ENCODE data around the gene AK2.

Gene AK2

DNA sequence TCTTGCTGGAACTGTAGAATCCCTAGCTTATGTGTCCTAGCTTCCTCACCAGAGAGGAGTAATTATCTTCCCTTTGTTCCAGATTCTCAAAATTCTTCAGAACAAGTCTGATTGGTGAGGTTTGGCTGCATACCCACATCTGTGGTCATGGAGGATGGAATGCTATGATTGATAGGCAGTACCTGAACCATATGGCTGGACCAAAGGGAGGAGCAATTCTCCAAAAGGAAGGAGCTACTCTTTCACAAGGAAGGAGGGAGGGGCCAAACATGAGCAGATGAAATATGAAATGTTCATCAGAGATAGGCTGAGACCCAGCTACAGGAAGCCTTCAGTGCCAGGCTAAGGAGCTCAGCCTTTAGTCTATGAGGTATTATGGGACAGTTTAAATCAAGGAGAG lies 67.1 kb downstream of the AK2 start:
- DNase-seq: no peak

DNA sequence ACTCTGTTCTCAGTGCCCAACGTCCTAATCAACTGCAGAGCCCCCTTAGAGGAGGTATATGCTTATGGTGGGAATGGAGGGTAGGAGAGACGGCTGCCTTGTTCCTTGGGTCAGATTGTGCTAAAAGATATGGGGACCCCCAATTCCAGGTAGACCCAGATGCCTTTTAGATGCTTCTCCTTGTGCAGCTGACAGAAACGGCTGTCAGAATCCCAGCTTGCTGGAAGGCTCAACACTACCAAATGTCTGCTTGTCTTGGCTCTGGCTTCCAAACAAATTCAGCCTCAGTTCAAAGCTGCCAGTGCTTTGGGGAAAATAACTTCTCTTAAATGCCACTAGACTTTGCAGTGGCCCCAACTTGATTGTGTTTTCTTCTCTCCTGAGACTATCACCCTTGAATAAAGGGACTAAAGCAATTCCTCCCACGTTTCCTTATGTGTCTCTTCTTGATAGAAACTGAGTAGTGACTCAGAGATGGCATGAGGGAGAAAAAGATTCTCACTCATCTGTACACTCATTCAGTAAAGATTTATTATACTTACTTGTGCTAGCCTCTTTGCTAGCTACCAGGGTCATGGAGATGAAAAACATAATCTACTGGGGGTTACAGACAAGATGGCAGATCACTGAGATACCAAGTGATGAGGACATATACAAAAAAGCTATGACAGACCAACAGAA lies 68.7 kb downstream of the AK2 start:
- DNase-seq: no peak

DNA sequence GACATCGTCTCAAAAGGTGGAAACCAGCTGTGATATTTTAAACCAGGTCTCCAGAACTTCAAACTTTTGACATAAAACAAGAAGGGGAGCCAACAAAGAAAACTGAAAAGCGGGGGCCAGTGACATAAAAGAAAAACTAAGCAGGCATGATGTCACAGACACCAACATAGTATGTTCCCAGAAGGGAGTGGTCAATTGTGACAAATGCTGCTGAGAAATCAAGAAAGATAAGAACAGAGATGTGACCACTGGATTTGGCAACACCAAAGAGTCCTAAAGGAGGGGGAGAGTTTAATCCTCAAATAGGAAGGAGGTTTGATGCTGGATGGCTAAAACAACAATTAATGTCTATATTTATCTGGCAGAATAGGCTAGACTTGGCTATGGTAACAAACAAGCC lies 69.8 kb downstream of the AK2 start:
- no peak for DNase-seq

DNA sequence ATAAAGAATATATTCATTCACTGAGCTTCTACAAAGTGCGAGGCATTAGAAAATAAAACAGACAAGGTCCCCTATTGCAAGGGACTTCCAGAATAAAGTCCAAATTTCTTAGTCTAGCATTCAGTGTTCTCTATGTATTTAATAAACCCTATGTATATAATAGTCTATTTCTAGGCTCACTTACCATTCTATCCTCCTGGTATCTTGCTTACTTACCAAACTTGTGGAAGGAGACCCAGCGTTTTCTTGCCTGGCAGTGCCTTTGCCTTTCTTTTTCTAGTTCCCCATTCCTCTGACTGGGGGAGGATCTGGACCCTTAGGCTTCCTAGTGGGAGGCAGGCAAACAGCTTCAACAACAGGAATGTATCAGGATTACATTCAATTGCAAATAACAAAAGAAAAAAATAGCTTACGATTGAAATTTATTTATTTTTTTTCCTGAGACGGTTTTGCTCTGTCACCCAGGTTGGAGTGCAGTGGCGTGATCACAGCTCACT lies 71.4 kb downstream of the AK2 start:
- no peak for DNase-seq

DNA sequence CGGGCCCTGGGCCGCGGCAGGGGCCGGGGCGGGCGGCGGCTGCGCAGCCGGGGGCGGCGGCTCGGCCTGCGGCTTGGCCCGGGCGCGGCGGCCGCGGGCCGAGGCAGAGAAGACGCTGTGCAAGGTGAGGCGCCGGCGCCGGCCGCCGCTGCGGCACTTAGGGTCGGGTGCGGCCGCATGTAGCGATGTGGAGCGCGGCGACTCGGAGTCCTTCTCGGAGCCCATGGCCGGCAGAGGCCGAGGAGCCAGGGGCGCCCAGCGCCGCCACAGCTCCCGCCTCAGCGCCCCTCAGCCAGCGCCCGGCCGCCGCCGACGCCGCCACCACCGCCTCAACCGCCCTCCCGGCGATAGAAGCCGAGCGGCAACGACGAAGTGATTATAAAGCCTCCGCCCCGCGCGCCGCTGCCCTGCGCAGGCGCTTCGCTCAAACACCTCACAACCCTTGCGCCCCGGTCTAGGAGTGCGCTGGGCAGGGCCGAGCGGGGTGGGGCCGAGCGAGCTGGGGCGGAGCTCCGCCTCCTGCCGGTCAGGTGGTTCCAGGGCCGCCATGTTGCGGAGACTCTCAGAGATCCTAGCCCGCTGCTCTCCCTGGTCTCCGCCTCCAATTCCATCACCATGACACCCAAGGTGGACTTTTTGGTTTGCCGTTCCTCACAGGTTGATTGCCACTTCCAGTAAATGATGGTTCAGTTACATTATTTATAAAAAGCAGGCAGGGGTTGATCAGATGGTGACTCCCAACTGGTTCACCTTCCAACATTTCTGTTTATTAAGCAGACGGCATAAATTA lies 72.0 kb downstream of the AK2 start, which contains the start of gene RNF19B:
Gene RNF19B, minus strand, starts transcription at position 349 of the 790 bp plus-strand sequence. Its CDS starts 124 bp downstream, at position 225.
- DNase-seq: peak; percentile 83

DNA sequence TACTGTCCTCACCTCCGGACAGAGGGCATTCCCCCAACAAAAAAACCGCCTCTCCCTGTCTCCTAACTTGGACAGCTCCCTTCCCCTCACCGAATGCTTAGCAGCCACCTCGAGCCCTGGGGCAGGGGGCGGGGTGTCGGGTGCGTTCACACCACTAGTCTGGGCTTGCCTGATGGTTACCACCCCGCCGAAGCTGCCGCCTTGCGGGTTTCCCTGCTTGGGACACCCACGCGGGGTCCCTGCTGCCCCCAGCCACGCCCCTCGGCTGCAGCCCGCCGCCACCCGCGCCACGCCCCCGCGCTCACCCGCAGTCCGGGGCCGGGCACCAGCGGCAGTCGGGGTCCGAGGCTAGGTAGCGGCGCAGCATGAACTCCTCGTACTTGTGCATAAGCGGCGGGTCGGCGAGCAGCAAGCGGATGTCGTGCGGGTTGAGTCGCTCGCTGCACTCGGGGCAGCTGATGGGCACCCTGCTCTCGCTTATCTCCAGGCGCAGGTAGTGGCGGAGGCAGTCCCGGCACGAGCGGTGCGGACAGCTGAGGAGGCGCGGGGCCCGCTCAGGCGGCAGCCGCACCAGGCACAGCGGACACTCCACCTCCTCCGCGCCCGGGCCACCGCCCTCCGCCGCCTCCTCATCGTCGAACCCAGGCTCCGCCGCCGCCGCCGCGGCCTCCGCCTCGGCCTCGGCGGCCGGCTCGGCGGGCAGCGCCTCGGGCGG lies 72.8 kb downstream of the AK2 start:
- DNase-seq: no peak

DNA sequence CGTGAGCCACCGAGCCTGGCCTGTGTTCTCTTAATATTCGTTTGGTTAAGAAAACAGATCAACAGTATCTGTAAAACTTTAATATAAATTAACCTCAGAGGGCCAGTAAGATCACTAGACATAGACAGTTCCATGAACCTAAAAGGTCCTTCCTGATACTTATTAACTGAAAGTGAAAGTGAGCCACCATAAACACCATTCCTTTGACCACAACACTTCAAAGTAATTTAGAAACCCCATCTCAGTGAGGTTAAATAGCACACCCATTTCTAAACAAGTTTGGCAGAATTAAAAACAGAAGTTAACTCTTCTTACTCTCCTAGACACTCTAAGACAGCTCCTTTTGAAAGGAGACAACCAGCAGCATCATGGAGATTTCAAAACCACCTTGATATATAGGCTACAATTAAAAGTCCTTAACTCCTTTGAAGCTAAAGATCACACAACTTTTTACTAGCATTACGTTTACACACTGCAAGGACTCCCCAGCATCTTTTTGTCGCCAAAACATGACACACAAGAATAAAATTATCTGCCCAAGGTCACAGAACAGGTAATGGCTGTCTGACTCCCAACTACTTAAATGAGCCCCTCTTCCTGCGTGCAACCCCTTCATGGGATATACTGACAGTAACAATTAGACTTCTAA lies 74.3 kb downstream of the AK2 start:
- no peak for DNase-seq

DNA sequence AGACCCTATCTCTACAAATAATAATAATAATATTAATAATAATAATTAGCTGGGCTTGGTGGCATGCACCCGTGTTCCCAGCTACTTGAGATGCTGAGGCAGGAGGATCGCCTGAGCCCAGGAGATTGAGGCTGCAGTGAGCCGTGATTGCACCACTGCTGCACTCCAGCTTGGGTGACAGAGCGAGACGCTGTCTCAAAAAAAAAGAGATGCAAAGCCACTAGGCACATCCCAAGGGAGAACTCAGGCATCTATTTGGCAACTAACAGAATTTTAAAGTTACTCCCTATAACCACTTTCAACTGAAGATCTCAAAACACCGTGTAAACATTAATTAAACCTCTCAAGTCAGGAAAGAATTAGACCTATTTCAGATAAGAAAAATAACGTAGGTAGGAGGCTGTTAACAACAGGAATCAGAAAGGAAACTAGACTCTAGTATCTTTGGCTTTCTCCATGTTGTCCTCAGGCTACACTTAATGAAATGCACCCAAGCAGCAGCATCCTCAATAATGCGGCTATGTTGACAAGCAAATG lies 75.8 kb downstream of the AK2 start:
- DNase-seq: no peak

DNA sequence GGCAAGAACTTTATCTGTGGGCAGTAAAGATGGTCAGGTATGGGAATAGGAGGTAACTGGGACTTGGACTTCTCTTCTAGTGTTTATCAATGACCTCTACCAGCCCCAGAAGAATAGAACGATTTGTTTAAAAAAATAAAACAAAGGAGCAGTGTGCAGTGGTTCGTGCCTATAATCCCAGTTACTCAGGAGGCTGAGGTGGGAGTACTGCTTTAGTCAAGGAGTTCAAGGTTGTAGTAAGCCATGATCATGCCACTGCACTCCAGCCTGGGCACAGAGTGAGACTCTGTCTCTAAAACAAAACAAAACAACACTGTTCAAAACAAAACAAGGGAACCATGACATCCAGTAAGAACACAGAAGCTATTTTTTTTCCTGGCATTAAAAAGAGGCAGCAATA lies 76.3 kb downstream of the AK2 start:
- no peak for DNase-seq

DNA sequence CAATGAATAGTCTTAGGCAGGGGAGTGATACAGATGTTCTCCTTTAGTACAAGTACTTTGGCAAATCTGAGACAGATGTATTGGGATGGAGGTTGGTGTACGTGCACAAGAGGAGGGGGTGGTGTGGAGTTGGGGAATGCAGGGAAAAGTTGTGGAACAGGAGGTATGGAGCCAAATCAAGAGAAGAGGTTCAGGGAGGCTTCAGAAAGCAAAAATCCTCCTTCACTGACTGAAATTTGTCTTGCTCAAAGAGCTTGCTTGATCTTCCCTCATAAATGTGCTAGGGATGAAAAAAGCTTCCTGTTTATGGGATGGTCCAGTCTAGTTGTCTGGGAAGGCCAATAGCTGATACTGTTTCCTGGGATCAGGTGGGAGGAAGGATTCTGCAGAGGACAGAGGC lies 77.9 kb downstream of the AK2 start:
- DNase-seq: no peak
